ENCODE results near the gene PTGIS. TPM values are rescaled to one million over a fixed set of nuclear protein-coding genes. Genes with fewer than 3 reads are reported as not detected.

PTGIS gene
- polyA plus RNA-seq, 3 donors, result not detected

DNA sequence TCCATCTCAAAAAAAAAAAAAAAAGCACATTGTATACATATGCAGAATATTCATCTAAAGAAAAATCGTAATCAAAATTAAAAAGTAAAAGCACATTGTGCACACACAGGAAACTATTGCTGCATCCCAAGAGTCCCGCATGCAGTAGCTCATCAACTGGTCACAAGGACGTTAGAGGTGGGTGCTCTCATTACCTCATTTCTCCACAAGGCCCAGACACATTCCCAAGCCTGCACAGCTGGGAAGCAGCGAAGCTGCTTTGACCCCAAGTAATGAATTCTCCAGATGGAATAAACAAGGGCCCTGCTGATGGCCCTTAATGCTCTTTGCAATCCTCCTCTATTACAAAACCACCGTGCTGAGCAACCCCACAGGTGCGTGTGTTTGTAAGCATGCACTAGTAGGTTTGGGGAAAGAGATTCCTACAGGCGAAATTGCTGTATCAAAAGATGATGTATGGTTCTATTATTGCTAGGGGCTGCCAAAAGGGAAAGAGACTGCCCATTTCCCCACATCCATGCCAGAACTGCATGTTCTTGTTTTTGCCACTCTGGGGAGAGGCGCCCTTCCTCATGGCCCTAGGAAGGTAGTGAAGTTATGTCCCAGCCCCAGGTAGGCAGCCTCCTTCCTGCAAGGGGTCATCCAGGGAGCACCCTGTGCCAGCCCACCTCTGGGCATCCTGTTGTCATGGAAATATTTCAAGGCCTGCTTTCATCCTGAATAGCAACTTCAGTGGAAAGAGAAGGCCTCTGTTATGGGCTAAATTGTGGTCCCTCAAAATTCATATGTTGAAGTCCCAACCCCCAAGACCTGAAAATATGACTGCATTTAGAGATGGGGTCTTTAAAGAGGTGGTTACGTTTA, 34.6 kb upstream of the PTGIS start:
- Histone ChIP-seq H3K27me3 (ENCODE audit: control insufficient read depth in 2 of 2, insufficient read depth in 2 of 2, low read length in 2 of 2) (no peaks in the 10 kb centered on the region), H4K20me1 (ENCODE audit: insufficient read depth, low read length) (no peaks in the 10 kb centered on the region), H3K36me3 (replicated peaks in 1 of 2; ENCODE audit: control insufficient read depth in 1 of 2, insufficient read depth in 2 of 2, low read length in 2 of 2) (no peaks in the 10 kb centered on the region), H3K79me2 (ENCODE audit: insufficient read depth, low read length) (no peaks in the 10 kb centered on the region), H3K4me1 (ENCODE audit: control insufficient read depth in 1 of 2, insufficient read depth in 2 of 2, low read length in 2 of 2) (no peaks in the 10 kb centered on the region), H3K9ac (ENCODE audit: insufficient read depth, low read length, poor library complexity, severe bottlenecking) (no peak overlapping the region), H3K27ac (ENCODE audit: low read depth in 1 of 2, low read length in 2 of 2) (no peak overlapping the region), H2AFZ (ENCODE audit: insufficient read depth, low read depth, low read length, poor library complexity, severe bottlenecking) (no peak overlapping the region), H3K4me3 (replicated peaks in 1 of 3; ENCODE audit: low read depth in 2 of 3, low read length in 3 of 3) (no peak overlapping the region), H3K9me3 (replicated peaks in 1 of 2; ENCODE audit: control insufficient read depth in 1 of 2, insufficient read depth in 1 of 2, low read length in 2 of 2) (no peaks in the 10 kb centered on the region), H3K4me2 (replicated peaks; ENCODE audit: extremely low read depth, low read length, poor library complexity, severe bottlenecking) (no peak overlapping the region)
- Mint-ChIP-seq H3K36me3 (no peaks in the 10 kb centered on the region), H3K27ac (no peak overlapping the region), H3K4me3 (no peak overlapping the region), H3K4me1 (peaks cover 2% of the 10 kb centered on the region), H3K27me3 (ENCODE audit: low read depth in 3 of 3) (peaks cover 0 to 10% (median 4%) of the 10 kb centered on the region in 3 donors), H3K9me3 (peaks cover 0 to 4% (median 0%) of the 10 kb centered on the region in 7 donors)
- intact Hi-C loops (cut with micrococcal nuclease), result no loop called here
- TF ChIP-seq, protein P1, sequence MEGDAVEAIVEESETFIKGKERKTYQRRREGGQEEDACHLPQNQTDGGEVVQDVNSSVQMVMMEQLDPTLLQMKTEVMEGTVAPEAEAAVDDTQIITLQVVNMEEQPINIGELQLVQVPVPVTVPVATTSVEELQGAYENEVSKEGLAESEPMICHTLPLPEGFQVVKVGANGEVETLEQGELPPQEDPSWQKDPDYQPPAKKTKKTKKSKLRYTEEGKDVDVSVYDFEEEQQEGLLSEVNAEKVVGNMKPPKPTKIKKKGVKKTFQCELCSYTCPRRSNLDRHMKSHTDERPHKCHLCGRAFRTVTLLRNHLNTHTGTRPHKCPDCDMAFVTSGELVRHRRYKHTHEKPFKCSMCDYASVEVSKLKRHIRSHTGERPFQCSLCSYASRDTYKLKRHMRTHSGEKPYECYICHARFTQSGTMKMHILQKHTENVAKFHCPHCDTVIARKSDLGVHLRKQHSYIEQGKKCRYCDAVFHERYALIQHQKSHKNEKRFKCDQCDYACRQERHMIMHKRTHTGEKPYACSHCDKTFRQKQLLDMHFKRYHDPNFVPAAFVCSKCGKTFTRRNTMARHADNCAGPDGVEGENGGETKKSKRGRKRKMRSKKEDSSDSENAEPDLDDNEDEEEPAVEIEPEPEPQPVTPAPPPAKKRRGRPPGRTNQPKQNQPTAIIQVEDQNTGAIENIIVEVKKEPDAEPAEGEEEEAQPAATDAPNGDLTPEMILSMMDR (IDR thresholded peaks at IDR 0.05), result no peak
- WGBS (ENCODE audit: insufficient coverage), result 95% methylated on average over 3 of the region's 9 CpGs
- DNase-seq, result no peak

DNA sequence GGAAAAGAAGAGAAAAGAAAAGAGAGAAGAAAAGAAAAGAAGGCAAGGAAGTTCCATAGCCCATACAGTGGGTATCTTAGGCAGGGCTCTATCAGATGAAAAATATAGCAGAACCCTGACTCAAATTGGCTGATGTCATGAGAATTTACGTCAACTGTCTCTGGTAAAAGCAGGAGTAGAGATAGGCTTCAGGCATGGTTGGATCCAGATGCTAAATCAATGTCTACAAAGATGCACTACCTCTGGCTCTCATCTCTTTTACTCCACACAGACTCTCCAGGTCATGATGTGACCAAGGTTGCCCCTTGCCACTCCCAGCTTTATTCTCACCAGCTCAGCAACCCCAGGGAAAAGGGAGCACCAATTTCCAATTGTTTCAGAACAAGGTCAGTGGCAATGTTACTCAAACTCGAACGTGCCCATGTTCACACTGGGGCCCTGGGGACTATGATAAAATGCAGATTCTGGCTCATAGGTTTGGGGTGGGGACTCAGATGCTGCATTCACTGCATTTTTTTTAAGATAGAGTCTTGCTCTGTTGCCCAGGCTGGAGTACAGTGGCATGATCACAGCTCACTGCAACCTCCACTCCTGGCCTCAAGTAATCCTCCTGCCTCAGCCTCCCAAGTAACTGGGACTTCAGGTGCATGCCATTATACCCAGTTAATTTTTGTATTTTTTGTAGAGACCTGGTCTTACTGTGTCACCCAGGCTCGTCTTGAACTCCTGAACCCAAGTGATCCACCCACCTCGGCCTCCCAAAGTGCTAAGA, 33.4 kb upstream of the PTGIS start:
- H3K4me3 Mint-ChIP-seq, result no peak overlapping the region
- 96% methylated on average over 4 of the region's 5 CpGs for WGBS (ENCODE audit: insufficient coverage)

More for the DNA sequence above, 33.4 kb upstream of the PTGIS start:
- Histone ChIP-seq H3K9me3 (replicated peaks in 1 of 2; ENCODE audit: control insufficient read depth in 1 of 2, insufficient read depth in 1 of 2, low read length in 2 of 2) (no peaks in the 10 kb centered on the region), H3K79me2 (ENCODE audit: insufficient read depth, low read length) (no peaks in the 10 kb centered on the region), H3K36me3 (replicated peaks in 1 of 2; ENCODE audit: control insufficient read depth in 1 of 2, insufficient read depth in 2 of 2, low read length in 2 of 2) (no peaks in the 10 kb centered on the region), H3K27ac (ENCODE audit: low read depth in 1 of 2, low read length in 2 of 2) (no peak overlapping the region), H2AFZ (ENCODE audit: insufficient read depth, low read depth, low read length, poor library complexity, severe bottlenecking) (no peak overlapping the region), H3K4me1 (ENCODE audit: control insufficient read depth in 1 of 2, insufficient read depth in 2 of 2, low read length in 2 of 2) (peaks cover 0 to 1% of the 10 kb centered on the region in 2 donors), H4K20me1 (ENCODE audit: insufficient read depth, low read length) (no peaks in the 10 kb centered on the region), H3K9ac (ENCODE audit: insufficient read depth, low read length, poor library complexity, severe bottlenecking) (no peak overlapping the region), H3K27me3 (ENCODE audit: control insufficient read depth in 2 of 2, insufficient read depth in 2 of 2, low read length in 2 of 2) (no peaks in the 10 kb centered on the region), H3K4me2 (replicated peaks; ENCODE audit: extremely low read depth, low read length, poor library complexity, severe bottlenecking) (no peak overlapping the region), H3K4me3 (replicated peaks in 1 of 3; ENCODE audit: low read depth in 2 of 3, low read length in 3 of 3) (no peak overlapping the region)
- Mint-ChIP-seq H3K27ac (peak overlapping the region in 1 of 7 donors; percentile 76), H3K4me1 (peaks cover 4% of the 10 kb centered on the region), H3K9me3 (peaks cover 0 to 4% (median 0%) of the 10 kb centered on the region in 7 donors), H3K27me3 (ENCODE audit: low read depth in 3 of 3) (peaks cover 0 to 9% (median 4%) of the 10 kb centered on the region in 3 donors), H3K36me3 (no peaks in the 10 kb centered on the region)
- DNase-seq, result no peak
- TF ChIP-seq, protein P1 (IDR thresholded peaks at IDR 0.05), result no peak
- intact Hi-C loops (cut with micrococcal nuclease), result no loop called here
